ENCODE measurements around the gene ALDH1B1.

Gene ALDH1B1
- total RNA-seq: 4.1 reads per million, percentile 16 among the genes with 10 or more reads in this experiment

- DNase-seq: peak; percentile 14
These were observed at the start of gene ALDH1B1 for GRCh38 chr9:38392235-38393127. Gene ALDH1B1 (plus strand): TSS chr9:38392702. CDS start chr9:38395749, 3,047 bp downstream.

DNA sequence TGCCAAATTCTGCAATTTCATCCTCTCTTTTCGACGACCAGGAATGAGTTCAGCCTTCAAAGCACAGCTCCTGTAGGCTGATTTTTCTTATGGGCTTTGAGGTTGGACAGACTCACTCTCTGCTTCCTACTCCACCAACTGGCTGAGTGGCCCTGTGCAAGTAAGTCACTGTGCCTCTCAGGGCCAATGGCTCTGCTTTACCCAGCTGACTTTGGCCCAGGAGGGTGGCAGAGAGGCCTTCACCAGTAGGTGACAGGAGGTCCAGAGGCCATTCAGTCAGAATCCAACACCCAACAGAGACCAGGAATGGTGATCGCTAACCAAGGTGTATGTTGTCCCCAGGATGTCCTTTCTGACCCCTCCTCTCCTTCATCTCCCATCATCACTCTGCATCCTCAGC, 49.5 kb upstream of the ALDH1B1 start:
- DNase-seq: no peak

DNA sequence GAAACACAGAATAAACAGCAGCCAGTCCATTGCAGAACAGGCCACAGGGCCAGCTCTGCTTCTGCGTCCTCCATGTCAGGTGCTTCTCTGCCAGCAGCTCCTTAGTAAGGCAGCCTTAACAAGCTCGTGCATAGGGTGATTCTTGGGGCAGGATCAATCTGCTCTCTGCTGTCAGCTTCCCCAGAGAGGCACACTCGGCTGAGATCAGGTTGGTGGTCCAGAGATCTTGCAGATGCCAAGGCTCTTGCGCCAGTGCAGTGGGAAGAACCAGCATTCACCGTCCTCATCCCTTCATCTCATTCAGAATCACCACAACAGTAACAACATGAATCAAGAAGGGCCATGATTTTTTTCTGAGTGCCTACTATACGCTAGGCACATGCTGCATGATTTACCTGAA, 49.0 kb upstream of the ALDH1B1 start:
- DNase-seq: no peak

- no peak for DNase-seq
These were observed 47.8 kb upstream of the ALDH1B1 start for GRCh38 chr9:38344566-38345324.

GRCh38 chr9:38345851-38346755, 46.4 kb upstream of the ALDH1B1 start:
- DNase-seq: no peak

GRCh38 chr9:38346811-38347210, 45.7 kb upstream of the ALDH1B1 start:
- DNase-seq: no peak

DNA sequence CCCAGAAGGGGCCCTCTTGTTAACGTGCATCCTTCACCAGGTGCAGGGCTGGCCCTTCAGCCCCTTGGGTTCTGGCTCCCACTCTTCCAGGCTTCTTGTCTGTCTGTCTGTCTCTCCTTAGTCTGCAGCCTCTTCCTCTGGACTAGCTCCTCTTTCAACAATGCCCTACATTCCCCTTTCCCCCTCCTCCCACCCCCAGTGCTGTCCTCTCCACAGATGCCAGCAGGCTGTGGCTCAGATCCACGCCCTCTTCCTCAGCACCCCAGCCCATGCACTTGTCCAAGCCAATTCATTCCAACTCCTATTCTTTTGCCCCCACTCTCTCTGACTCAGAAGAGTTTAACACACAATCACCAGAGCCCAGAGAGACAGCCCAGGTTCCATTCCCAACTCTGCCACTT, 45.2 kb upstream of the ALDH1B1 start:
- no peak for DNase-seq

DNA sequence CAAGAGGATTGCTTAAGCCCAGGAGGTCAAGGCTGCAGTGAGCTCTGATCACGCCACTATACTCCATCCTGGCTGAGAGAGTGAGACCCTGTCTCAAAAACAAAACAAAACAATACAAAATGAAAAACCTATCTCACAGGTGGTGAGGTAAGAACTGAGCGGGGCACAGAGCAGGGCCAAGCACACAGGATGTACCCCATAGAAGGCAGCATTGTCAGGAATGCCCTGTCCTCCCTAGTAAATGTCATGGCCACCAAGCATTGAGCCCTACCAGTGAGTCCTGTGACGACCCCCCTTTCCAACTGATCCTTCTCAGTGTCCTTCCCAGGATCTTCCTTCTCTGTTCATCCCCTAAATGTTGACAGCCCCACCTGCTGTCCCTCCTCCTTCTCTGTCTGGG, 44.6 kb upstream of the ALDH1B1 start:
- DNase-seq: no peak

GRCh38 chr9:38350529-38350928, 42.0 kb upstream of the ALDH1B1 start:
- no peak for DNase-seq

DNA sequence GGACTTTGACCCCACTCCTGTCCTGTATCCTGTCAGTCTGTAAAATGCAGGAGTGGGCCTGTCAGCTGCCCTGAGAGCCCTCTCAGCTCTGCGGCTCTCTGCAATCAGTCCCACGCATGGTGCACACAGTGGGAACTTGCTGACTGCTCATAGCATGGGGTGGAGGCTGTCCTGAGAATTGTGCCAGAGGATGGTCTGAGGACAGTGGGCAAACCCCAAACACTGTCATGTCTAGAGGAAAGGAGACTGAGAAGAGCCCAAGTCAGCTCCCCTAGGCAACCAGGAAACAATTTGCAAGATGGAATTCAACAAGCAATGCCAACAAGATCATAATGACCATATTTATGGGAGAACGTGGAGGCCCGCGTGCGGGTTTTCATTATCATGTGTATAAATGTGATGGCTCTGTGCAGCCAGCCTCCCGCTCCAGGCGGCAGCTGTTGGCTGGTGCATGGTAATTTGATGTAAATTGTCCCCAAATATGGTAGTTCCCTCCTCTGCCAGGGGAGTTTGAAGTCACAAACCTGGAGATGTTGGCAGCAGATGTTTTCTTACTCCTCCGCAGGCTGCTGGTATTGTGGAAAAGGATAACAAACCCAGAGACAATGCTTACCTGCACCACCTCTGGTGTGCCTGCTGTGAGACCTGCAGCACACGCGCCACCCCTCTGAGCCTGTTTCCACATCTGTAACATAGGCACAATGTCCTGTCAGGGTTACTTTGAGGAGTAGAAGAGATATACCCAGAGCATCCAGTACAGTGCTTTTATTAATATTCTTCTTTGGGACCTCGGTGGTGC, 39.8 kb upstream of the ALDH1B1 start:
- no peak for DNase-seq

GRCh38 chr9:38355115-38355514, 37.4 kb upstream of the ALDH1B1 start:
- DNase-seq: no peak

DNA sequence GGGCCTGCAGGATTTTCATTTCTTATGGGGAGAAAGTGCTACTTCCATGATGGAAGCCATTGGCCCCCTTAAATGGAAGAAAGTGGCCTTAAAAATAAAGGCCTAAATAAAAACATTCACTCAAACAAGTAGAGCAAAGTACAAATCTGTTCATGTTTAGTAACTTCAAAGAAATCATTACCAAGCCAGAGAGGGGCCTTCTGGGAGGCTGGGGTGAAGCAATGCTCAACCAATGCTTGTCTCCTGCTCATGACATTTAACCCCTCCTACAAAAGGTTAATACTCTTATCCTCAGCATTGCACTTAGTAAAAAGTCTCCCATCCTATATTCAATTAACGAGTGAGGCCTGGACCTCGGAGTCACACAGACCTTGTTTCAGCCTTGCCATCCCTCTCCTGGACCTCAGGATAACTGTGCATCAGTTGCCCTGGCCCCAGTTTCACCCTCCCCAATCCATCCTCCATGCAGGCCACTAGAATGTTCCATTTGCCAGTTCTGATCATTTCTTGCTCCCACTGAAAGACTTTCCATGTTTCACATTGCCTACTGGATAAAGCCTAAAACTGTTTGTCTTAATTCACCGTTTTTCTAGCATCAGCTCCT, 36.9 kb upstream of the ALDH1B1 start:
- DNase-seq: no peak

- DNase-seq: no peak
These were observed 35.7 kb upstream of the ALDH1B1 start for GRCh38 chr9:38356851-38357250.

GRCh38 chr9:38357350-38358114, 35.0 kb upstream of the ALDH1B1 start:
- no peak for DNase-seq

DNA sequence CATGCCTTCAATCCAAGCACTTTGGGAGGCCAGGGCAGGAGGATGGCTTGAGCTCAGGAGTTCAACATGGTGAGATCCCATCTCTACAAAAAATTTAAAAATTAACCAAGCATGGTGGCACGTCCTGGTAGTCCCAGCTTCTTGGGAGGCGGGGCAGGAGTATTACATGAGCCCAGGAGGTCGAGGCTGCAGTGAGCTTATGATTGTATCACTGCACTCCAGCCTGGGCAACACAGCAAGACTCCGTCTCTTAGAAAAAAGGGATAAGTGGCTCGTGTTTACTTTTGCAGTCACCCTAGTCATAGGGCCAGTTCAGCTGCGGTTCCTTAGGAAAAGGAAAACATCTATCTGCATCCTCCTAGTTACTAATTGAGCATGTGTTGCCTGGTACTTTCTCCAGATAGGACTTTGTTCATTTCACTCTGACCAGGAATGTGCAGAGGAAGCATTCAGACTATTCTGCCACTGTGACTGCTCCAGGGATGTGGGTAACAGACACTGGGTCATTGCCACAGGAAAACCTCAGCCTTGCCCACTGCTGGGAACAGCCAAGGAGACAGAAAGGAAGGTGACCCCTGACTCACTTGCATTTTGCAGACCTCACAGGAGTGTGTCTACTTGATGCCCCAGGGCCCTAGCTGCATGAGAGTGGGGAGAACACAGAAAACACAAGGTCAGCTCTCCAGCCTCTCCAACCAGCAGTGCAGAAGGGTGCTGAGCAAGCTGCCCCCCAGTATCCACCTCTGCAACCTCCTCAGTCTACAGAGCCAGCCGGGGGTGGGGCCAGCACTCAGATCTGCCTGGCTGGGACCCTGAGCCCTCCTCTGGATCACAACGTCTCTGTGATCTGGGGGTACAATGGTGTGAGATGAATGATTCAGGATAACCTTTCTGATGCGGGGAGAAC, 33.9 kb upstream of the ALDH1B1 start:
- no peak for DNase-seq

DNA sequence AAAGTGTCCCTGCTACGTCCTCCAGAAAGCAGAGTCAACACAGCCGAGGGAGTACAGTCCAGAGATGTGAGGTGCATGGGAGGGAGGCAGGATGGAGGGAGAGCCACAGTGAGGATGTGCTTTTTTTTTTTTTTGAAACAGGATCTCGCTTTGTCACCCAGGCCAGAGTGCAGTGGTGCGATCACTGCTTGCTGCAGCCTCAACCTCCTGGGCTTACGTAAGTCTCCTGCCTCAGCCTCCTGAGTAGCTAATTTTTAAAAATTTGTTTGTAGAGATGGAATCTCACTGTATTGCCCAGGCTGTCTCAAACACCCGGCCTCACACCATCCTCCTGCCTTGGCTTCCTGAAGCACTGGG, 33.2 kb upstream of the ALDH1B1 start:
- no peak for DNase-seq

- no peak for DNase-seq
These were observed 32.7 kb upstream of the ALDH1B1 start for GRCh38 chr9:38359689-38360385.

DNA sequence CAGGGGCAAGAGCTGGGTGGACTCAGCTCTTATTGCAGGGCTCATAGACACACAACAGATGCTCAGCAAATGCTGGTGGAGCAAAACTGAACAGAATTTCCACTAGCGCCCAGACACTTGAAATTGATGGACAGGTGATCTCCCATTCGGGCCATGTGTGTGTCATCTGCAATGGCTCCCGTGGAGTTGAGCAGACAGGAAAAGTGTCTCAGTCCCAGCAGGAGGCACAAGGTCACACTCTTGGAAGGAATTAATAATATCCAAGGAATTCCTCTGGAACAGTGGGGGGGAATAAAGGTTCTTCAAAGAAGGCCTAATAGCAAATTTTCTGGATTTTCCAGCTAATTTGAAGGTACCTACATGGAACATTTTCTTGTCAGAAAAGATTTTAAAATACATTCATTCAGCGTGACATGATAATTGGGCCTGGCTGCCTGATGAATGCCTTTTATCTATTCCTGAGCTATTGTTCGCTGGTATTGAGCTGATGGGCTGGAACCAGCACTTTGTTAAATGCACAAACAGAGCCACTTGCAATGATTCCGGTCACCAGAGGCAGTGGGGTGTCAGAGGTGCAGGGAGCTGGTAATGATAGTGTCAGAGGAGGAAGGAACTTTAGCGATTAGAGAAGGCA, 31.5 kb upstream of the ALDH1B1 start:
- no peak for DNase-seq

DNA sequence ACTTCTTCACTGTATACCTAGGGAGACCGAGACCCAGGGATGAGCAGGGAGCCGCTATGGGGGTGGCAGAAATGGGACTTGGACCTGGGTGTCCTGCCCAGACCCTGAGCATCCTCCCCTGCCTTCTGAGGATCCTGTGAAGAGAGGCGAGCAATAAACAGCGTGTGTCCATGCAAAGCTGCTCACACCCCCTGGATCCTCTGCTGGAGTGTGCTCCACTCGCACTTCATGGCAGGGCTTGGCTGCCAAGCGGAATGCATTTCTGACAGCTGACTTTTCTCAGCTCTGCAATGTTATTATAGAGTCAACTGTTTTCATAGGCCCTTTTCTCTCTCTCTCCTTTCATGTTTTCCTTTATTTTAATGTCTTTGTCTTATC, 31.0 kb upstream of the ALDH1B1 start:
- DNase-seq: no peak

All from effector CD4-positive, alpha-beta T cell (primary cell).